ENCODE results near the gene PPP4R3B.
"Not testable (repeated sequence)": the region's sequence is repeated elsewhere in the genome, so short reads cannot be mapped to it uniquely, and the experiment has no call there.

PPP4R3B gene

GRCh38 chr2:55595536-55595935 is 21.9 kb downstream of the PPP4R3B start:
- no peak for DNase-seq (ENCODE audit: low read depth)

DNA sequence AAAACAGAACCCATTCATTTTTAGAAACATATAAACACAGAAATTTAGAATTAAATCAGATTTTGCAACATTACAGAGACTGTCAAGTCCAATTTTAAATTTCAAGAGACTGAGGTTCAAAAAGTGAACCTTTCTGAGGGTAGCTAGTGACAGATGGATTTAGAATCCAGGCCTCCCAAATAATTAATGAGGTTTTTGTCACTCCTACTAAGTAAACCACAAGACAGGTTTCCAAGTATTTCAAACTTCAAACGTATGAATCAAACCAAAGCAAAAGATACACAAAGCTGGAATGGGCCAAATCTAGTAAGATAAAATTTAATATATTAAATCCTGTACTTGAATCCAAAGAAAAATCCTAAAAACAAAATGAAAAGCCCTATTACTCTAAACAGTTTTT is 25.3 kb downstream of the PPP4R3B start:
- DNase-seq (ENCODE audit: low read depth): no peak

GRCh38 chr2:55590810-55591440 is 26.5 kb downstream of the PPP4R3B start:
- peak; percentile 84 for DNase-seq (ENCODE audit: low read depth)

- peak; percentile 60 for DNase-seq (ENCODE audit: low read depth)
Observed at GRCh38 chr2:55585451-55586080, 31.9 kb downstream of the PPP4R3B start.

- peak; percentile 43 for DNase-seq (ENCODE audit: low read depth)
Observed at GRCh38 chr2:55581874-55582547, 35.4 kb downstream of the PPP4R3B start.

- no peak for DNase-seq (ENCODE audit: low read depth)
Observed at GRCh38 chr2:55581435-55581834, 36.0 kb downstream of the PPP4R3B start.

- not testable (repeated sequence) for DNase-seq (ENCODE audit: low read depth)
Observed at GRCh38 chr2:55569002-55569401, 48.4 kb downstream of the PPP4R3B start.

- DNase-seq (ENCODE audit: low read depth): peak; percentile 7
Observed at GRCh38 chr2:55567298-55567697, 50.1 kb downstream of the PPP4R3B start.

- no peak for DNase-seq (ENCODE audit: low read depth)
Observed at GRCh38 chr2:55565613-55566012, 51.8 kb downstream of the PPP4R3B start.

GRCh38 chr2:55560855-55561254 is 56.6 kb downstream of the PPP4R3B start:
- no peak for DNase-seq (ENCODE audit: low read depth)

- DNase-seq (ENCODE audit: low read depth): no peak
Observed at GRCh38 chr2:55556809-55557208, 60.6 kb downstream of the PPP4R3B start.

GRCh38 chr2:55555977-55556376 is 61.4 kb downstream of the PPP4R3B start:
- DNase-seq (ENCODE audit: low read depth): peak; percentile 45

GRCh38 chr2:55553321-55553720 is 64.1 kb downstream of the PPP4R3B start:
- no peak for DNase-seq (ENCODE audit: low read depth)

- DNase-seq (ENCODE audit: low read depth): peak; percentile 71
Observed at GRCh38 chr2:55550368-55551102, 66.9 kb downstream of the PPP4R3B start.

- not testable (repeated sequence) for DNase-seq (ENCODE audit: low read depth)
Observed at GRCh38 chr2:55547679-55548078, 69.7 kb downstream of the PPP4R3B start.

GRCh38 chr2:55547001-55547400 is 70.4 kb downstream of the PPP4R3B start:
- no peak for DNase-seq (ENCODE audit: low read depth)

- DNase-seq (ENCODE audit: low read depth): no peak
Observed at GRCh38 chr2:55530539-55531081, 86.8 kb downstream of the PPP4R3B start.

GRCh38 chr2:55526174-55526573 is 91.2 kb downstream of the PPP4R3B start:
- no peak for DNase-seq (ENCODE audit: low read depth)

DNA sequence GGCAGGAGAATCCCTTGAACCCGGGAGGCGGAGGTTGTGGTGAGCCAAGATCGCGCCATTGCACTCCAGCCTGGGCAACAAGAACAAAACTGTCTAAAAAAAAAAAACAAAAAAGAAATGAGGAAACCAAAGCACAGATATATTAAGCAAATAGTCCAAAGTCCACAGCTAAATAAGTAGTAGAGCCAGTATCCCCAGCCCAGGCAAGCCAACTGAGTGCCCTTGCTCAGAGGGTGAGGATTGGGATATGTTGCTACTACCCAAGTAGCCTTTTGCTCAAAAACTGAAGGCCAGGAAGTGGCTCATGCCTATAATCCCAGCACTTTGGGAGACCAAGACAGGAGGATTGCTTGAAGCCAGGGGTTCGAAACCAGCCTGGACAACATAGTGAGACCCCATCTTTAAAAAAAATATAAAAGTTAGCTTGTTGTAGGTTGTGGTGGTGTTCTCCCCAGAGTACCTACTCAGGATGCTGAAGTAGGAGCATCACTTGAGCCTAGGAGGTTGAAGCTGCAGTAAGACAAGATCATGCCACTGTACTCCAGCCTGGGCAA is 92.5 kb downstream of the PPP4R3B start:
- DNase-seq (ENCODE audit: low read depth): no peak

GRCh38 chr2:55519938-55520885 is 97.2 kb downstream of the PPP4R3B start:
- peak; percentile 28 for DNase-seq (ENCODE audit: low read depth)

DNA sequence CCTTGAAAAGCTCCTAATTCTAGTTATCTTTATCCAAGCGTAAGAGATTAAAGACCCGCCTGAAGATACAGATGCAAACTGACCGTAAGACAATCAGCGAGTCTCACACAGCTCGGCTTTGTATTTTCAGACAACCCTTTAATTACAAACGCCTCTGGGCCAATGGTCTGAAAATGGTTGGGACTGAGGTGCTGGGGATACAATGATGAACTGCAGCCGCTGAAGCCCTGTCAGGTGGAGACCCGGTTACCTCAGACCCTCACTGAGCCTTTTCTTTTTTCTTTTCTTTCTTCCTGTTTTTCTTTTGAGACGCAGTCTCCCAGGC is 98.6 kb downstream of the PPP4R3B start:
- DNase-seq (ENCODE audit: low read depth): no peak
